GM18517 (cell line): ENCODE measurements around the gene TCEAL7.
"Not testable (repeated sequence)": the region's sequence is repeated elsewhere in the genome, so short reads cannot be mapped to it uniquely, and the experiment has no call there.

Experiments
- ATAC-seq: cut with Tn5 transposase; IDR thresholded peaks from one replicate; pipeline ENCODE4 v1.9.1; 2021; ENCODE audit warnings: mild to moderate bottlenecking, moderate library complexity; ENCODE audit not compliant: unreplicated experiment

The TCEAL7 gene

GRCh38 chrX:103329991-103330390, at the start of gene TCEAL7:
TSS of gene TCEAL7 (plus strand) at chrX:103330239. CDS start at chrX:103331404, 1,165 bp downstream.
- no peak for ATAC-seq

GRCh38 chrX:103293118-103293517, 36.9 kb upstream of the TCEAL7 start:
- ATAC-seq = no peak

- no peak for ATAC-seq
Observed at GRCh38 chrX:103304705-103305104, 25.3 kb upstream of the TCEAL7 start.

- ATAC-seq = not testable (repeated sequence)
Observed at GRCh38 chrX:103305666-103306065, 24.4 kb upstream of the TCEAL7 start.

- no peak for ATAC-seq
Observed at GRCh38 chrX:103309860-103310554, 20.0 kb upstream of the TCEAL7 start.

GRCh38 chrX:103310555-103311398, 19.3 kb upstream of the TCEAL7 start, which contains the start of gene BEX2:
TSS of gene BEX2 (minus strand) at chrX:103310990. CDS start at chrX:103309976, 1,014 bp downstream.
- peak; percentile 87 for ATAC-seq

- ATAC-seq = no peak
Observed at GRCh38 chrX:103311399-103311780, 18.6 kb upstream of the TCEAL7 start.

GRCh38 chrX:103330681-103331288, 746 bp downstream of the TCEAL7 start:
- no peak for ATAC-seq

- no peak for ATAC-seq
Observed at GRCh38 chrX:103338663-103339062, 8.6 kb downstream of the TCEAL7 start.

GRCh38 chrX:103343105-103343504, 13.1 kb downstream of the TCEAL7 start:
- ATAC-seq = peak; percentile 70

- ATAC-seq = no peak
Observed at GRCh38 chrX:103344606-103345005, 14.6 kb downstream of the TCEAL7 start.

GRCh38 chrX:103347682-103348397, 17.8 kb downstream of the TCEAL7 start:
- ATAC-seq = no peak

GRCh38 chrX:103356130-103356798, 26.2 kb downstream of the TCEAL7 start, which contains the start of gene TCEAL9:
TSS of gene TCEAL9 (plus strand) at chrX:103356506. CDS start at chrX:103357685, 1,179 bp downstream.
- ATAC-seq = no peak

- ATAC-seq = no peak
Observed at GRCh38 chrX:103356858-103357257, 26.8 kb downstream of the TCEAL7 start.

GRCh38 chrX:103357871-103358270, 27.8 kb downstream of the TCEAL7 start:
- no peak for ATAC-seq

- ATAC-seq = not testable (repeated sequence)
Observed at GRCh38 chrX:103359605-103360004, 29.6 kb downstream of the TCEAL7 start.

GRCh38 chrX:103360092-103360491, 30.1 kb downstream of the TCEAL7 start:
- ATAC-seq = no peak

GRCh38 chrX:103360916-103361315, 30.9 kb downstream of the TCEAL7 start:
- no peak for ATAC-seq

GRCh38 chrX:103361798-103362197, 31.8 kb downstream of the TCEAL7 start:
- ATAC-seq = no peak

- ATAC-seq = no peak
Observed at GRCh38 chrX:103362474-103362873, 32.4 kb downstream of the TCEAL7 start.
